Measurements from ENCODE around the gene METTL16. TPM values are rescaled to one million over a fixed set of nuclear protein-coding genes. Genes with fewer than 3 reads are reported as not detected.

Gene METTL16
- total and polyA plus RNA-seq, 9 of the 15 experiments (the other 6 are each of a cell fraction or from before 2014, with no cell fraction given): 12.1 to 30.5 (median 19.8) TPM

- POLR2A ChIA-PET: no interaction called here
- Histone ChIP-seq H3K36me3 (ENCODE audit: control insufficient read depth, insufficient read depth, low read length) (peaks cover 61% of the 10 kb centered on the region), H3K27me3 (ENCODE audit: control insufficient read depth in 2 of 2, insufficient read depth in 2 of 2, low read length in 2 of 2) (no peaks in the 10 kb centered on the region), H3K9ac (ENCODE audit: insufficient read depth in 1 of 2, low read depth in 2 of 2, low read length in 2 of 2) (no peak overlapping the region), H4K20me1 (replicated peaks; ENCODE audit: control insufficient read depth, insufficient read depth, low read length) (no peaks in the 10 kb centered on the region), H3K27ac (ENCODE audit: extremely low read depth, low read depth, low read length) (no peak overlapping the region), H3K4me1 (replicated peaks in 1 of 2; ENCODE audit: control insufficient read depth in 2 of 2, insufficient read depth in 2 of 2, low read length in 2 of 2) (peaks cover 0 to 5% of the 10 kb centered on the region in 2 experiments; a peak in 2 of 5 replicates), H3K9me1 (ENCODE audit: control insufficient read depth, insufficient read depth, low read length) (no peaks in the 10 kb centered on the region), H2AFZ (ENCODE audit: low read depth, low read length) (no peak overlapping the region), H3K4me3 (no peak overlapping the region), H3K79me2 (ENCODE audit: control insufficient read depth, insufficient read depth, low read length) (no peaks in the 10 kb centered on the region), H3K9me3 (replicated peaks; ENCODE audit: control insufficient read depth, insufficient read depth, low read depth, low read length) (no peaks in the 10 kb centered on the region), H3K4me2 (ENCODE audit: insufficient read depth, low read length) (no peak overlapping the region)
- FAIRE-seq: no peak
- CTCF ChIA-PET (ENCODE audit: low intra/inter-chr PET ratio): no interaction called here
- intact Hi-C loops (cut with micrococcal nuclease): no loop called here
- 93% methylated on average over 5 of the region's 6 CpGs for WGBS (ENCODE audit: insufficient coverage, low coverage, missing lambda C conversion rate)
- DNase-seq (ENCODE audit: extremely low read depth in 1 of 4, low spot score in 3 of 4): no peak
- no peak for ATAC-seq
- in situ Hi-C loops (cut with MboI): no loop called here
- no TSS peak for BruUV-seq (replicated peaks)
- TF ChIP-seq ARID2 (IDR thresholded peaks at IDR 0.05): no peak
- no peak for TF ChIP-seq CHD7 (IDR thresholded peaks at IDR 0.05; ENCODE audit: low read depth, low read length)
- TF ChIP-seq TSHZ1 (CRISPR knock-in tag; IDR thresholded peaks at IDR 0.05): no peak
- no peak for TF ChIP-seq FOXA3 (CRISPR knock-in tag; conservative IDR thresholded peaks at IDR 0.05 in 1 of 2, IDR thresholded peaks at IDR 0.05 in 1 of 2)
- TF ChIP-seq KDM4B (IDR thresholded peaks at IDR 0.05; ENCODE audit: borderline replicate concordance in 2 of 2, low read depth in 1 of 2): no peak
- TF ChIP-seq EP400 (IDR thresholded peaks at IDR 0.05): no peak
- TF ChIP-seq ARNT (IDR thresholded peaks at IDR 0.05): no peak
- no peak for TF ChIP-seq SIX5 (IDR thresholded peaks at IDR 0.05; ENCODE audit: borderline replicate concordance in 1 of 2, insufficient read depth in 1 of 2, low read depth in 1 of 2, low read length in 2 of 2)
Measured at GRCh38 chr17:2438823-2439222, 72.9 kb downstream of the METTL16 start.

Measured in K562 (cell line).